Right lobe of liver (tissue), 4 donors: ENCODE data around the gene DUSP2.

Source experiments
- POLR2A ChIP-seq: fragments of 450-650 bp; IDR thresholded peaks from one replicate; pipeline ENCODE4 v1.6.1; 2017; ENCODE audit warnings: antibody characterized with exemption, mild to moderate bottlenecking
- TF ChIP-seq, protein P1 (sequence below), 4 donors: fragments of 200-600 bp in 3 of 4; fragments of 450-650 bp in 1 of 4; IDR thresholded peaks; one replicate each; pipeline versions ENCODE4 v1.5.1 to v1.8.0; 2016 to 2022; ENCODE audit warnings: antibody characterized with exemption in 4 of 4, mild to moderate bottlenecking in 2 of 4
- donor health status: DM: no; HTN: no; CAD: no.
- donor health status: DM: no; HTN: no; CAD: no.
- donor health status: DM: no; HTN: yes; CAD: no.

DNA sequence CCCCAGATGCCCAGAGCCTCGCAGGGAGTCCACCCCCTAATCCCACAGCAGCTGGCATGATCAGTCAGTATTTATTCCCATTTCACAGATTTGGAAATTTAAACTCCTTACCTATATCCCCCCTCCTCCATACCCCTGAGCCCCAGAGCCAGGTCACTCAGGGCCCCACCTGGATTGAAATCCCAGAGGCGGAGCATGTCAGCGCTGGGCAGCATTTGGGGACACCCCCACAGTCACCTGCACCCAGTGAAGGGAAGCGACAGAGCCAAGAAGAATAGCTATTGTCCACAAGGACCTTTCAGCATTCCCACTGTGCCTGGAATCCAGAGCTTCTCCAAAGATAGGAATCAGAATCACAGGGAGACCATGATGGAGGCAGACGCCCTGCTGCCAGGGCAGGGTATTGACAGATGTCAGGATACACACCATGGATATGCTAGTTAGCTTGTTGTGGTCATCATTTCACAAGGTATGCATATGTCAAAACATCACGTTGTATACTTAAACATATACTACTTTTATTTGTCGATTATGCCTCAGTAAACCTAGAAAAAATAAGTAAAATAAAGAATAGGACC is 6.0 kb downstream of the DUSP2 start:
- TF ChIP-seq, protein P1, sequence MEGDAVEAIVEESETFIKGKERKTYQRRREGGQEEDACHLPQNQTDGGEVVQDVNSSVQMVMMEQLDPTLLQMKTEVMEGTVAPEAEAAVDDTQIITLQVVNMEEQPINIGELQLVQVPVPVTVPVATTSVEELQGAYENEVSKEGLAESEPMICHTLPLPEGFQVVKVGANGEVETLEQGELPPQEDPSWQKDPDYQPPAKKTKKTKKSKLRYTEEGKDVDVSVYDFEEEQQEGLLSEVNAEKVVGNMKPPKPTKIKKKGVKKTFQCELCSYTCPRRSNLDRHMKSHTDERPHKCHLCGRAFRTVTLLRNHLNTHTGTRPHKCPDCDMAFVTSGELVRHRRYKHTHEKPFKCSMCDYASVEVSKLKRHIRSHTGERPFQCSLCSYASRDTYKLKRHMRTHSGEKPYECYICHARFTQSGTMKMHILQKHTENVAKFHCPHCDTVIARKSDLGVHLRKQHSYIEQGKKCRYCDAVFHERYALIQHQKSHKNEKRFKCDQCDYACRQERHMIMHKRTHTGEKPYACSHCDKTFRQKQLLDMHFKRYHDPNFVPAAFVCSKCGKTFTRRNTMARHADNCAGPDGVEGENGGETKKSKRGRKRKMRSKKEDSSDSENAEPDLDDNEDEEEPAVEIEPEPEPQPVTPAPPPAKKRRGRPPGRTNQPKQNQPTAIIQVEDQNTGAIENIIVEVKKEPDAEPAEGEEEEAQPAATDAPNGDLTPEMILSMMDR (IDR thresholded peaks at IDR 0.05): no peak
- no peak for TF ChIP-seq POLR2A
